A549 (cell line): Measurements from ENCODE around the gene ZNF511. TPM values are rescaled to one million over a fixed set of nuclear protein-coding genes. Genes with fewer than 3 reads are reported as not detected.

Source experiments
- ATAC-seq, 2 experiments: fragments of 200-7000 bp in 1 of 2; fragments of >200 bp in 1 of 2; cut with Nextera tagmentation in 1 of 2; cut with Tn5 transposase in 1 of 2; 3 replicates each; pipeline versions ENCODE4 v1.8.0 to v1.9.1; 2018 to 2020; ENCODE audit warnings: mild to moderate bottlenecking in 1 of 2, moderate library complexity in 1 of 2
- CTCF ChIA-PET: fragments of 300-600 bp; sonication (Branson Sonifier 250); formaldehyde crosslinking; extraction: SDS; loops from one replicate; lab custom pipeline; 2021; ENCODE audit warnings: antibody characterized with exemption, inconsistent platforms; lab: Yijun Ruan, JAX
- POLR2A ChIA-PET: fragments of 350-600 bp; formaldehyde crosslinking; extraction: SDS; loops from one replicate; lab custom pipeline; 2021; ENCODE audit warnings: antibody characterized with exemption, inconsistent platforms; lab: Yijun Ruan, JAX
- DNase-seq, 2 experiments: peaks; one replicate each; pipeline versions ENCODE4 v3.0.0 to v3.0.0-alpha.2; 2011 to 2016; ENCODE audit warnings: low read depth in 1 of 2, low spot score in 1 of 2
- FAIRE-seq: peaks from 2 replicates; lab custom pipeline; 2011; peaks lifted over from hg19 to GRCh38; lab: Jason Lieb, UNC
- H3K27ac ChIP-seq, 2 experiments: fragments of >200 bp; sonication (Bioruptor Twin); formaldehyde crosslinking; 3 replicates each; pipeline ENCODE4 v1.5.1; 2016 to 2017
- H3K4me1 ChIP-seq: fragments of >200 bp; sonication (Bioruptor Twin); formaldehyde crosslinking; 3 replicates; pipeline ENCODE4 v1.6.1; 2016
- H3K4me2 ChIP-seq: fragments of >200 bp; sonication (Bioruptor Twin); formaldehyde crosslinking; 3 replicates; pipeline ENCODE4 v1.6.1; 2016
- H3K4me3 ChIP-seq: fragments of >200 bp; sonication (Bioruptor Twin); formaldehyde crosslinking; 3 replicates; pipeline ENCODE4 v1.5.1; 2016
- H3K9me3 ChIP-seq: fragments of >200 bp; sonication (Bioruptor Twin); formaldehyde crosslinking; 3 replicates; pipeline ENCODE4 v1.6.1; 2016
- BCL3 ChIP-seq: fragments of >200 bp; sonication (Bioruptor Twin); formaldehyde crosslinking; IDR thresholded peaks from 3 replicates; pipeline ENCODE4 v1.6.1; 2016
- CEBPB ChIP-seq, 2 experiments: fragments of >200 bp in 1 of 2; sonication (Bioruptor Twin) in 1 of 2; formaldehyde crosslinking in 1 of 2; IDR thresholded peaks; 2 replicates each; pipeline ENCODE4 v1.6.1; 2012 to 2016
- ELK1 ChIP-seq: fragments of 150-350 bp; IDR thresholded peaks from 2 replicates; pipeline ENCODE4 v1.6.1; 2014; ENCODE audit warnings: low read depth, mild to moderate bottlenecking, low read length
- ESRRA ChIP-seq: fragments of 150-350 bp; IDR thresholded peaks from 2 replicates; pipeline ENCODE4 v1.6.1; 2014; ENCODE audit warnings: mild to moderate bottlenecking, low read length, borderline replicate concordance
- FOSB ChIP-seq: fragments of 250-450 bp; sonication (Bioruptor Pico); IDR thresholded peaks from 2 replicates; pipeline ENCODE4 v1.5.0; 2020; ENCODE audit warnings: mild to moderate bottlenecking, moderate library complexity
- GATA3 ChIP-seq: IDR thresholded peaks from 2 replicates; pipeline ENCODE4 v1.6.1; 2012; ENCODE audit warnings: borderline replicate concordance
- HES2 ChIP-seq: fragments of >200 bp; sonication (Bioruptor Twin); formaldehyde crosslinking; IDR thresholded peaks from 2 replicates; pipeline ENCODE4 v1.6.1; 2016
- HOXA7 ChIP-seq: fragments of 250-450 bp; sonication (Bioruptor Pico); IDR thresholded peaks from 2 replicates; pipeline ENCODE4 v1.5.0; 2020; ENCODE audit warnings: mild to moderate bottlenecking, moderate library complexity
- JUN ChIP-seq, 2 experiments: fragments of >200 bp; sonication (Bioruptor Twin); formaldehyde crosslinking; IDR thresholded peaks; 2 replicates in 1 of 2; 3 replicates in 1 of 2; pipeline ENCODE4 v1.6.1; 2016 to 2017
- JUNB ChIP-seq: fragments of >200 bp; sonication (Bioruptor Twin); formaldehyde crosslinking; IDR thresholded peaks from 2 replicates; pipeline ENCODE4 v1.6.1; 2016
- MAFK ChIP-seq: fragments of 450-650 bp; IDR thresholded peaks from 2 replicates; pipeline ENCODE4 v1.6.1; 2014; ENCODE audit not compliant: partially characterized antibody
- MAZ ChIP-seq: fragments of 150-350 bp; IDR thresholded peaks from 2 replicates; pipeline ENCODE4 v1.6.1; 2014; ENCODE audit warnings: antibody characterized with exemption, low read depth, low read length, borderline replicate concordance
- MYC ChIP-seq: IDR thresholded peaks from 2 replicates; pipeline ENCODE4 v1.6.1; 2012; ENCODE audit warnings: mild to moderate bottlenecking, inconsistent platforms, low read length, improper control_type of control experiment, borderline replicate concordance
- NR3C1 ChIP-seq: fragments of >200 bp; sonication (Bioruptor Twin); formaldehyde crosslinking; IDR thresholded peaks from 3 replicates; pipeline ENCODE4 v1.6.1; 2017
- POLR2A ChIP-seq: IDR thresholded peaks from 2 replicates; pipeline ENCODE4 v1.6.1; 2012; ENCODE audit warnings: mild to moderate bottlenecking, low read length
- RNF2 ChIP-seq: fragments of 200-600 bp; sonication (generic); IDR thresholded peaks from 2 replicates; pipeline ENCODE4 v1.6.1; 2016; ENCODE audit warnings: low read depth, mild to moderate bottlenecking, antibody characterized with exemption, moderate library complexity, borderline replicate concordance
- TFCP2L1 ChIP-seq: fragments of 250-450 bp; sonication (Bioruptor Pico); IDR thresholded peaks from 2 replicates; pipeline ENCODE4 v1.5.0; 2021; ENCODE audit warnings: mild to moderate bottlenecking
- ZNF302 ChIP-seq: fragments of 250-450 bp; sonication (Bioruptor Pico); IDR thresholded peaks from 2 replicates; pipeline ENCODE4 v1.9.0; 2021; ENCODE audit warnings: inconsistent platforms, mild to moderate bottlenecking, moderate library complexity
- WGBS: methylation state at CpG from one replicate; pipeline ENCODE4 v1.1.6; 2017; ENCODE audit errors: missing lambda C conversion rate; 5-methylcytosine and 5-hydroxymethylcytosine counted together
- polyA plus RNA-seq, 4 experiments: library from polyadenylated mRNA; depleted of rRNA in 3 of 4; stranded (reverse); fragments of >200 nt; fragmentation: RNase III in 1 of 4; extraction: RNeasy Plus Mini Kit Qiagen cat#74134 plus additional on column Dnase treatment in 1 of 4; gene quantifications; 2 replicates in 3 of 4; 3 replicates in 1 of 4; pipeline ENCODE4 v1.2.3, GENCODE V29; 2011 to 2017

Gene ZNF511
- polyA plus RNA-seq, 2 of the 4 experiments (the other 2 are of a cell fraction), result 40.2 to 43.6 TPM

GRCh38 chr10:133311570-133311969 is 2.9 kb downstream of the ZNF511 start:
- DNase-seq, result no peak

GRCh38 chr10:133312016-133312768 is 3.5 kb downstream of the ZNF511 start:
- TF ChIP-seq CEBPB (IDR thresholded peaks at IDR 0.05), result no peak
- TF ChIP-seq ZNF302 (CRISPR knock-in tag), result no peak
- no peak for TF ChIP-seq HES2
- no peak for TF ChIP-seq RNF2
- no peak for TF ChIP-seq POLR2A
- no peak for TF ChIP-seq JUN (IDR thresholded peaks at IDR 0.05)
- no peak for TF ChIP-seq GATA3
- TF ChIP-seq MYC, result no peak
- no peak for TF ChIP-seq JUNB
- TF ChIP-seq MAFK, result no peak
- no peak for TF ChIP-seq TFCP2L1
- no peak for TF ChIP-seq HOXA7 (CRISPR knock-in tag)
- 83% methylated on average over 23 of the region's 23 CpGs for WGBS
- ChIA-PET POLR2A (no interaction called here), CTCF (interaction anchor here (0.7 to 2.0 kb wide), 2 partner anchors 12 to 17 kb away, joined by 3 to 4 read pairs; no protein-coding TSS in a partner anchor)
- H3K4me2 ChIP-seq, result no peak overlapping the region
- no peak overlapping the region for H3K27ac ChIP-seq
- DNase-seq (no peak), ATAC-seq (no peak), FAIRE-seq (no peak)
- H3K4me1 ChIP-seq, result peaks cover 11% of the 10 kb centered on the region
- H3K9me3 ChIP-seq, result no peaks in the 10 kb centered on the region
- H3K4me3 ChIP-seq, result no peak overlapping the region

More at GRCh38 chr10:133311570-133311969, 2.9 kb downstream of the ZNF511 start:
- Histone ChIP-seq H3K4me3 (no peak overlapping the region), H3K4me1 (peaks cover 17% of the 10 kb centered on the region), H3K4me2 (no peak overlapping the region), H3K27ac (no peak overlapping the region), H3K9me3 (no peaks in the 10 kb centered on the region)
- POLR2A ChIA-PET, result no interaction called here
- ATAC-seq (no peak), FAIRE-seq (no peak)
- CTCF ChIA-PET, result interaction anchor here (1.7 kb wide), 1 partner anchor 18 kb away, joined by 6 read pairs; no protein-coding TSS in a partner anchor
- TF ChIP-seq POLR2A, result no peak
- no peak for TF ChIP-seq NR3C1
- TF ChIP-seq FOSB (CRISPR knock-in tag), result no peak
- no peak for TF ChIP-seq ELK1
- no peak for TF ChIP-seq MAZ
- no peak for TF ChIP-seq HOXA7 (CRISPR knock-in tag)
- 90% methylated on average over 10 of the region's 10 CpGs for WGBS

- 79% methylated on average over 9 of the region's 9 CpGs for WGBS
- TF ChIP-seq NR3C1, result no peak
- POLR2A ChIA-PET, result no interaction called here
Measured at GRCh38 chr10:133312769-133313145, 4.0 kb downstream of the ZNF511 start.

GRCh38 chr10:133313192-133313591 is 4.5 kb downstream of the ZNF511 start:
- FAIRE-seq, result no peak
- WGBS, result 42% methylated on average over 4 of the region's 4 CpGs

More at GRCh38 chr10:133312769-133313145, 4.0 kb downstream of the ZNF511 start:
- FAIRE-seq (no peak), ATAC-seq (no peak), DNase-seq (no peak)
- no peak overlapping the region for H3K4me3 ChIP-seq
- CTCF ChIA-PET, result interaction anchor here (0.7 to 2.0 kb wide), 2 partner anchors 11 to 16 kb away, joined by 3 to 4 read pairs; no protein-coding TSS in a partner anchor
- H3K4me2 ChIP-seq, result no peak overlapping the region
- no peaks in the 10 kb centered on the region for H3K9me3 ChIP-seq
- no peak overlapping the region for H3K27ac ChIP-seq
- peaks cover 6% of the 10 kb centered on the region; the same call in 1 of the 3 replicates for H3K4me1 ChIP-seq

More at GRCh38 chr10:133313192-133313591, 4.5 kb downstream of the ZNF511 start:
- Histone ChIP-seq H3K4me3 (no peak overlapping the region), H3K9me3 (no peaks in the 10 kb centered on the region), H3K4me1 (peaks cover 6% of the 10 kb centered on the region; the same call in 1 of the 3 replicates), H3K27ac (no peak overlapping the region), H3K4me2 (no peak overlapping the region)
- no peak for DNase-seq
- ChIA-PET CTCF (interaction anchor here (0.9 to 3.6 kb wide), 7 partner anchors 11 to 66 kb away, joined by 3 to 33 read pairs (median 3); partner anchors contain the start of gene PAOX), POLR2A (no interaction called here)
- no peak for TF ChIP-seq MAFK
- TF ChIP-seq BCL3, result no peak
- TF ChIP-seq ESRRA, result no peak
- no peak for TF ChIP-seq GATA3
- ATAC-seq, result no peak
